ENCODE data around the gene IRF2.

GRCh38 chr4:184448821-184449220 is 25.5 kb downstream of the IRF2 start:
- TF ChIP-seq EZH2 (IDR thresholded peaks at IDR 0.05) (no peak), FOXP2 (optimal IDR thresholded peaks at IDR 0.05; ENCODE audit: control extremely low read depth, extremely low read length, insufficient read depth) (no peak)

All from SK-N-MC (cell line).